NCI-H1105 (cell line): ENCODE measurements around the gene BRD3.

Source experiments
- DNase-seq: peaks from one replicate; lab custom pipeline; 2025; lab: John Stamatoyannopoulos, UW

Gene BRD3

GRCh38 chr9:134066913-134067851 is 644 bp downstream of the BRD3 start:
- no peak for DNase-seq

GRCh38 chr9:134066526-134066912 is 1.3 kb downstream of the BRD3 start:
- DNase-seq = no peak

- DNase-seq = no peak
Observed at GRCh38 chr9:134065612-134066419, 2.0 kb downstream of the BRD3 start.

- no peak for DNase-seq
Observed at GRCh38 chr9:134064711-134065110, 3.1 kb downstream of the BRD3 start.

- no peak for DNase-seq
Observed at GRCh38 chr9:134063571-134064450, 4.0 kb downstream of the BRD3 start.

- no peak for DNase-seq
Observed at GRCh38 chr9:134063088-134063570, 4.7 kb downstream of the BRD3 start.

- DNase-seq = no peak
Observed at GRCh38 chr9:134062461-134063087, 5.3 kb downstream of the BRD3 start.

- DNase-seq = no peak
Observed at GRCh38 chr9:134061688-134062371, 6.0 kb downstream of the BRD3 start.

- DNase-seq = no peak
Observed at GRCh38 chr9:134061019-134061687, 6.7 kb downstream of the BRD3 start.

GRCh38 chr9:134060546-134060945 is 7.3 kb downstream of the BRD3 start:
- no peak for DNase-seq

- DNase-seq = no peak
Observed at GRCh38 chr9:134059661-134060395, 8.0 kb downstream of the BRD3 start.

GRCh38 chr9:134059188-134059641 is 8.6 kb downstream of the BRD3 start:
- no peak for DNase-seq

GRCh38 chr9:134058716-134059115 is 9.1 kb downstream of the BRD3 start:
- DNase-seq = no peak

GRCh38 chr9:134057751-134058701 is 9.8 kb downstream of the BRD3 start:
- no peak for DNase-seq

GRCh38 chr9:134057307-134057657 is 10.5 kb downstream of the BRD3 start:
- DNase-seq = no peak

GRCh38 chr9:134056483-134057306 is 11.1 kb downstream of the BRD3 start:
- no peak for DNase-seq

GRCh38 chr9:134055981-134056461 is 11.8 kb downstream of the BRD3 start:
- DNase-seq = no peak
